ENCODE measurements around the gene EME2. TPM values are rescaled to one million over a fixed set of nuclear protein-coding genes. Genes with fewer than 3 reads are reported as not detected.

Gene EME2
- total RNA-seq, 1 experiment from 2014 or later: 3.5 TPM

GRCh38 chr16:1784977-1785845 is 12.6 kb downstream of the EME2 start:
- no peak for DNase-seq (ENCODE audit: low read depth)
- in situ Hi-C loops (cut with HindIII; ENCODE audit: low pct_unique_long_range_greater_than_20kb, low sequenced_read_pairs): no loop called here

GRCh38 chr16:1785846-1786170 is 13.2 kb downstream of the EME2 start:
- in situ Hi-C loops (cut with HindIII; ENCODE audit: low pct_unique_long_range_greater_than_20kb, low sequenced_read_pairs): no loop called here
- DNase-seq (ENCODE audit: low read depth): no peak

- in situ Hi-C loops (cut with HindIII; ENCODE audit: low pct_unique_long_range_greater_than_20kb, low sequenced_read_pairs): no loop called here
- DNase-seq (ENCODE audit: low read depth): no peak
Measured at GRCh38 chr16:1786242-1787055, 13.8 kb downstream of the EME2 start.

GRCh38 chr16:1787056-1787321 is 14.4 kb downstream of the EME2 start:
- in situ Hi-C loops (cut with HindIII; ENCODE audit: low pct_unique_long_range_greater_than_20kb, low sequenced_read_pairs): no loop called here
- no peak for DNase-seq (ENCODE audit: low read depth)

GRCh38 chr16:1787322-1788094 is 14.9 kb downstream of the EME2 start:
- no peak for DNase-seq (ENCODE audit: low read depth)
- in situ Hi-C loops (cut with HindIII; ENCODE audit: low pct_unique_long_range_greater_than_20kb, low sequenced_read_pairs): no loop called here

- no peak for DNase-seq (ENCODE audit: low read depth)
- in situ Hi-C loops (cut with HindIII; ENCODE audit: low pct_unique_long_range_greater_than_20kb, low sequenced_read_pairs): no loop called here
Measured at GRCh38 chr16:1788095-1788707, 15.6 kb downstream of the EME2 start.

GRCh38 chr16:1788708-1789100 is 16.1 kb downstream of the EME2 start:
- DNase-seq (ENCODE audit: low read depth): no peak
- in situ Hi-C loops (cut with HindIII; ENCODE audit: low pct_unique_long_range_greater_than_20kb, low sequenced_read_pairs): no loop called here

DNA sequence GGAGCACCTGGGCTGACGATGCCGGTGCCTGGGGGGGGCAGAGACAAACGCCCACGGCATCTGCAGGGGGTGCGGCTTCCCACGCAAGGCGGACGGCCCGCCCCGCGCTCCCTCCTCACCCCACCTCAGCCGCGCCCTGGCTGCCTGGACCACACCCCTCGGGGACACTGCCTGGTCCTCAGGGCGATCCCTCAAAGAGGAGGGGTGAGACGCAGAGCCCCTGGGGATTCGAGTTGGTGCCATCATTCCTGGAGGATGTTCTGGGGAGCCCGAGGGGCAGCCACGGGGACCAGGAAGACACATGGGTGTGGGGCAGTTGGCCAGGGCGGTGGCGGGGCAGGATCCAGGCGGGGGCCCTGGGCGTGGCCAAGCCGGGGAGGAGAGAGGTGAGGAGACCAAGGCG is 17.0 kb downstream of the EME2 start:
- DNase-seq (ENCODE audit: low read depth): no peak
- in situ Hi-C loops (cut with HindIII; ENCODE audit: low pct_unique_long_range_greater_than_20kb, low sequenced_read_pairs): no loop called here

GRCh38 chr16:1790261-1790610 is 17.6 kb downstream of the EME2 start:
- in situ Hi-C loops (cut with HindIII; ENCODE audit: low pct_unique_long_range_greater_than_20kb, low sequenced_read_pairs): no loop called here
- DNase-seq (ENCODE audit: low read depth): no peak

- in situ Hi-C loops (cut with HindIII; ENCODE audit: low pct_unique_long_range_greater_than_20kb, low sequenced_read_pairs): no loop called here
- DNase-seq (ENCODE audit: low read depth): no peak
Measured at GRCh38 chr16:1790611-1791255, 18.1 kb downstream of the EME2 start.

DNA sequence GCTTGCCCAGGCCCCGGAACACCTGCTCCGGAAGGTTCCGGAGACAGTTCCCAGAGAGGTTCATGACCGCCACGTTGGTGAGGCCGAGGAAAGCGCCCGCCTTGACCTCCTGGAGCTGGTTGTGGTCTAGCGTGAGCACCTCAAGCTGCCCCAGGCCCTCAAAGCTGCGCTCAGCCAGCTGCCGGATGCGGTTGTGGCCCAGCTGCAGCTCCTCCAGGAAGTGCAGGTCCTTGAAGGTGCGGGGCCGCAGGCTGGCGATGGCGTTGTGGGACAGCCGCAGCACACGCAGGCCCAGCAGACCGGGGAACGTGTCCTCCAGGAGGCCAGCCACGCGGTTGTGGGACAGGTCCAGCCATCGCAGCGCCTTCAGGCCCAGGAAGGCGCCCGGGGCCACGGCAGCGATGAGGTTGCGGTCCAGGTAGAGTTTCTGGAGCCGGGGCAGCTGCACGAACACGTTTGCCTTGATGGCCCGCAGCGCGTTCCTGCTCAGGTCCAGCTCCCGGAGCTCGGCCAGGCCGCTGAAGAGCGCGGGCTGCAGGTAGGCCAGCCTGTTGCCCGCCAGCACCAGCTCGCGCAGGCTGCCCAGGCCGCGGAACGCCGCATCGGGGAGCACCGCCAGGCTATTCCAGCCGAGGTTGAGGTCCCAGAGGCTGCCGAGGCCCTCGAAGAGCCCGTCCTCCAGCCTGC is 18.8 kb downstream of the EME2 start:
- DNase-seq (ENCODE audit: low read depth): no peak
- in situ Hi-C loops (cut with HindIII; ENCODE audit: low pct_unique_long_range_greater_than_20kb, low sequenced_read_pairs): no loop called here

DNA sequence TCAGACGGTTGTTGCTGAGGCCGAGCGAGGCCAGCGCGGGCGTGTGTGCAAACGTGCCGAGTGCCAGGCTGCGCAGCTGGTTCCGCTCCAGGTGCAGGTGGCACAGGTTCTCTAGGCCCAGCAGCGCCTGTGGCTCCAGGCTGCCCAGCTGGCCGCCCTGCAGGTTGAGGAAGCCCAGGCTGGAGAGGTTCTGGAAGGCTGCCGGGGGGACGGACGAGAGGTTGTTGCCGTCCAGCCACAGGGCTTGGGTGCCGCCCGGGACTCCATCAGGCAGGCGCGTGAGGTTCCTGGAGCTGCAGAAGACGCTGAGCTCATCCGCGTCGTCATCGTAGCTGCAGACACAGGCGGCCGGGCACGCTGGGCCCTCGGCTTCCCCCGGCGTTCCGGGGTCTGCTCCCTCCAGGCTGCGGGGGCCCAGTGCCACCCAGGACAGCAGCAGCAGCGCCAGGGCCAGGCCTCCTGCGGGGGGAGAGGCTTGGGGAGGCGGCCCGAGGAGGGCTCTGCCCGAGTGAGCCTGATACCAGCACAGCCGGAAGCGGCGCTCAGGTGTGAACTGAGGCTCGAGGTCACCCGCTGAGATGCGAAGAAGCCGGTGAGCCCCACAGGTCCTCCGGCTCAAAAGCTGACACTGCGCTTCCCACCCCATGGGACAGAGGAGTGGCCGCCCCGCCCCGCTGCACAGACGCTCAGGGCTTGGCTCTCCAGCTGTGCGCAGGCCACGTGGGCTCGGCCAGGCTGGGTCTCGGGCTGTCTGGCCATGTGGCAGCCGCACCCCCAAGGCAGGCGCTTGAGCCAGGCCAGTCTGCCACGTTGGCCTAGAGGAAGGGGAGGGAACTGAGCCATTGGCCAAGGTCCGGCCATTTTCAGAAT is 19.6 kb downstream of the EME2 start:
- in situ Hi-C loops (cut with HindIII; ENCODE audit: low pct_unique_long_range_greater_than_20kb, low sequenced_read_pairs): no loop called here
- DNase-seq (ENCODE audit: low read depth): no peak

- DNase-seq (ENCODE audit: low read depth): no peak
- in situ Hi-C loops (cut with HindIII; ENCODE audit: low pct_unique_long_range_greater_than_20kb, low sequenced_read_pairs): no loop called here
Measured at GRCh38 chr16:1792836-1793577, 20.4 kb downstream of the EME2 start.

GRCh38 chr16:1793578-1794220 is 21.1 kb downstream of the EME2 start, which contains the start of gene IGFALS:
TSS of gene IGFALS (minus strand) at chr16:1793705. CDS start at chr16:1793652, 53 bp downstream.
- in situ Hi-C loops (cut with HindIII; ENCODE audit: low pct_unique_long_range_greater_than_20kb, low sequenced_read_pairs): no loop called here

DNA sequence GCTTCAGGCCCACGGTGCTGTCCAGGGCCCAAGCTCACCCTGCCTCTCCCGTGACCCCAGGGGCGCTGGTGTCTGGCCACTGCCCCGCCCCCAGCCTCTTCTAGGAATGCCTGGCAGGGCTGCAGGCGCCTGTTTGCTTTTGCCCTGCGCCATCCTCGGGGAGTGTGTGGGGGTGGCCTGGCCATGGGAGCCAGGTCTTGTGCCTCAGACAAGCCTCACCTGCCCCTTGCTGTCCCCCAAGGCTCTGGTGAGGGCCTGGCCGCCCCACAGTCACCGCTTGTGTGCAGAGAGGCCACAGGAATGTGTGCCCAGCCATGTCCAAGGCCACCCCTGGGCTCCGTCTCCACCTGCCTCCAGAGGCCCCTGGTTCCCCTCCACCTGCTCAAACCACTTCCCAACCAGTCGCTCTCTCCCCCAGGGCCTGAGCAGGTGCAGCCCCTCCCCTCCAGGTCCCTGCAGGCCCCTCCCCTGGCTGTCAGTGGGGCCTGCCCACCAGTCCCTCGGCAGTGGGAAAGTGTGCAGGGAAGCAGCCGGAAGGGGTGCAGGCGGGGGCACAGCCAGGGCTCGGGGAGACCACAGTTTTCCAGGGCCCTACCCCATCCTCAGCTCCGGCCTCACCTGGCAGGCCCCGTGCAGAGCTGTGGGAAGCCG is 21.7 kb downstream of the EME2 start:
- in situ Hi-C loops (cut with HindIII; ENCODE audit: low pct_unique_long_range_greater_than_20kb, low sequenced_read_pairs): no loop called here
- DNase-seq (ENCODE audit: low read depth): no peak

More at GRCh38 chr16:1793578-1794220, 21.1 kb downstream of the EME2 start, which contains the start of gene IGFALS:
- no peak for DNase-seq (ENCODE audit: low read depth)
